Measurements from ENCODE around the gene SSUH2.

GRCh38 chr3:8627949-8628348 is 16.6 kb downstream of the SSUH2 start:
- TF ChIP-seq, protein P1, sequence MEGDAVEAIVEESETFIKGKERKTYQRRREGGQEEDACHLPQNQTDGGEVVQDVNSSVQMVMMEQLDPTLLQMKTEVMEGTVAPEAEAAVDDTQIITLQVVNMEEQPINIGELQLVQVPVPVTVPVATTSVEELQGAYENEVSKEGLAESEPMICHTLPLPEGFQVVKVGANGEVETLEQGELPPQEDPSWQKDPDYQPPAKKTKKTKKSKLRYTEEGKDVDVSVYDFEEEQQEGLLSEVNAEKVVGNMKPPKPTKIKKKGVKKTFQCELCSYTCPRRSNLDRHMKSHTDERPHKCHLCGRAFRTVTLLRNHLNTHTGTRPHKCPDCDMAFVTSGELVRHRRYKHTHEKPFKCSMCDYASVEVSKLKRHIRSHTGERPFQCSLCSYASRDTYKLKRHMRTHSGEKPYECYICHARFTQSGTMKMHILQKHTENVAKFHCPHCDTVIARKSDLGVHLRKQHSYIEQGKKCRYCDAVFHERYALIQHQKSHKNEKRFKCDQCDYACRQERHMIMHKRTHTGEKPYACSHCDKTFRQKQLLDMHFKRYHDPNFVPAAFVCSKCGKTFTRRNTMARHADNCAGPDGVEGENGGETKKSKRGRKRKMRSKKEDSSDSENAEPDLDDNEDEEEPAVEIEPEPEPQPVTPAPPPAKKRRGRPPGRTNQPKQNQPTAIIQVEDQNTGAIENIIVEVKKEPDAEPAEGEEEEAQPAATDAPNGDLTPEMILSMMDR (IDR thresholded peaks at IDR 0.05) = no peak
- no peak for TF ChIP-seq POLR2A (IDR thresholded peaks at IDR 0.05)

All from esophagus squamous epithelium (tissue), 4 donors.